K562 (cell line): ENCODE data around the gene TMEM267. TPM values are rescaled to one million over a fixed set of nuclear protein-coding genes. Genes with fewer than 3 reads are reported as not detected.
A peak's percentile ranks its signal among the peaks of the same experiment; 100 is the strongest.

Source experiments
- BCLAF1 ChIP-seq, 2 experiments: fragments of 450-650 bp in 1 of 2; IDR thresholded peaks; 2 replicates each; pipeline ENCODE4 v1.6.1; 2011 to 2017; ENCODE audit warnings: low read depth in 2 of 2, antibody characterized with exemption in 1 of 2, borderline replicate concordance in 1 of 2, low read length in 1 of 2, mild to moderate bottlenecking in 1 of 2, mixed read lengths in 1 of 2; ENCODE audit not compliant: control insufficient read depth in 1 of 2
- CEBPB ChIP-seq: fragments of 450-650 bp; IDR thresholded peaks from 2 replicates; pipeline ENCODE4 v1.6.1; 2016; ENCODE audit warnings: missing genetic modification characterization, missing compliant biosample characterization
- E2F1 ChIP-seq: sonication (generic); formaldehyde crosslinking; IDR thresholded peaks from 2 replicates; pipeline ENCODE4 v1.8.1; 2023; ENCODE audit warnings: mild to moderate bottlenecking, missing genetic modification reagents, moderate library complexity
- ILK ChIP-seq: fragments of 450-650 bp; IDR thresholded peaks from 2 replicates; pipeline ENCODE4 v1.6.1; 2016; ENCODE audit warnings: missing genetic modification characterization, low read depth, mild to moderate bottlenecking, missing compliant biosample characterization, moderate library complexity, borderline replicate concordance
- KLF6 ChIP-seq: fragments of 250-450 bp; sonication (Bioruptor Pico); IDR thresholded peaks from 2 replicates; pipeline ENCODE4 v1.4.0; 2020; ENCODE audit warnings: mild to moderate bottlenecking, moderate library complexity, borderline replicate concordance
- RCOR1 ChIP-seq, 2 experiments: IDR thresholded peaks; 2 replicates each; pipeline ENCODE4 v1.6.1; 2012; ENCODE audit warnings: low read depth in 2 of 2, low read length in 2 of 2, borderline replicate concordance in 1 of 2, improper control_type of control experiment in 1 of 2
- ZNF655 ChIP-seq: fragments of 250-450 bp; sonication (Bioruptor Pico); IDR thresholded peaks from 2 replicates; pipeline ENCODE4 v1.5.0; 2021
- polyA plus RNA-seq, 8 experiments: library from polyadenylated mRNA; depleted of rRNA in 4 of 8; stranded (reverse) in 5 of 8; unstranded in 3 of 8; fragments of >200 nt; fragmentation: Nextera tagmentation in 2 of 8; fragmentation: Illumina TruSeq in 1 of 8; extraction: Ambion mirVana in 2 of 8; extraction: Trizol in 1 of 8; gene quantifications; 2 replicates each; pipeline versions ENCODE4 v1.2.1 to v1.2.3, GENCODE V29; 2011 to 2014; ENCODE audit warnings: inconsistent platforms in 1 of 8, missing spikeins in 1 of 8
- total RNA-seq, 7 experiments: library from RNA; depleted of rRNA in 6 of 7; stranded (reverse); fragments of >200 nt in 6 of 7; fragmentation: Illumina TruSeq in 2 of 7; extraction: Trizol in 2 of 7; gene quantifications; 2 replicates each; pipeline versions ENCODE4 v1.2.1 to v1.2.3, GENCODE V29; 2011 to 2021; ENCODE audit warnings: low replicate concordance in 1 of 7

Gene TMEM267
- total and polyA plus RNA-seq, 9 of the 15 experiments (the other 6 are each of a cell fraction or from before 2014, with no cell fraction given), result 8.1 to 61.1 (median 17.8) TPM

GRCh38 chr5:43491326-43491725 lies 7.7 kb upstream of the TMEM267 start (continued):
- TF ChIP-seq BCLAF1 (IDR thresholded peaks at IDR 0.05; ENCODE audit: borderline replicate concordance in 1 of 2, control insufficient read depth in 1 of 2, low read depth in 2 of 2, low read length in 1 of 2) (no peak), RCOR1 (IDR thresholded peaks at IDR 0.05; ENCODE audit: borderline replicate concordance in 1 of 2, low read depth in 2 of 2, low read length in 2 of 2) (no peak), ZNF655 (CRISPR knock-in tag) (no peak), KLF6 (CRISPR knock-in tag) (no peak), CEBPB (tag) (peak; percentile 93), E2F1 (no peak), ILK (tag) (no peak)
